Measurements from ENCODE around the gene PLCH1. TPM values are rescaled to one million over a fixed set of nuclear protein-coding genes. Genes with fewer than 3 reads are reported as not detected.

The PLCH1 gene
- total and polyA plus RNA-seq, 2 of the 8 experiments (the other 6 are each of a cell fraction or from before 2014, with no cell fraction given): 5.8 to 17.2 TPM

DNA sequence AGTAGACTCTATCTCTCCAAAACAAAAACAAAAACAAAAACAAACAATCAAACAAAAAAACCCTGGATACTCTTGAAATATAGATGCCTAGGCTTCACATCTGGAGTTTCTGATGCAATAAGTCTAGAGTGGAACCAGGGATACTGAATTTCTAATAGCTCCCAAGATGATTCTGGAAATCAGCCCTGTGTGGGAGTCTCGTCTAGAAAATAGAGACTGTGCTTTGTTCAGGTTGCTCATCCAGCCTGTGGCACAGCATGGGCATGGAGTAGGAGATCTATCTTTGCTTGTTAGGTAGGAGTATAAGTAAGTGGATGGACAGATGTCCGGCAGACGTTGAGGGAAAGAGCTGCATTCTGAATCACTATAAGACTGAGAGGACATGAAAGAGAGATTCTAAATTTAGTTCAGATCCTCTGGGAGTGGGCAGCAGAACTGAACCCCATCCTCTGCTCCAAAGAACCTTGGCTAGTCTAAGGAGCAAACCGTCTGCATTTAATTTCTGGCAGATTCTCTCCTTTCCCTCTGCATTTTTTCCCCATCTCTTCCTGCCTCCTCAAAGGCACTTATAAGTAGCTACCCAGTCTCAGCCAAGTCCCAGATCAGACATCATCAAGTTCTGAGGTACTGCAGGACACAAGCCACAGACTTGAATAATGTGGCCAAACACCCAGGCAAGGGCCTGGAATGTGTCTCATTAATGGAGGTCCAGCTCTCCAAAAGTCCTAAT lies 358.8 kb downstream of the PLCH1 start (continued):
- TF ChIP-seq SIRT6 (IDR thresholded peaks at IDR 0.05; ENCODE audit: low read length) (no peak), KDM4A (IDR thresholded peaks at IDR 0.05; ENCODE audit: low read depth, low read length, severe bottlenecking) (no peak), RBBP5 (IDR thresholded peaks at IDR 0.05; ENCODE audit: borderline replicate concordance, low read depth, low read length) (no peak), CREB1 (IDR thresholded peaks at IDR 0.05) (no peak), TEAD4 (IDR thresholded peaks at IDR 0.05; ENCODE audit: low read depth, low read length) (no peak), CBX5 (IDR thresholded peaks at IDR 0.05; ENCODE audit: low read depth, low read length) (no peak), YY1 (IDR thresholded peaks at IDR 0.05; ENCODE audit: low read depth, low read length) (no peak), EGR1 (IDR thresholded peaks at IDR 0.05; ENCODE audit: borderline replicate concordance, low read depth, low read length) (no peak)

All from H1 (cell line).